ENCODE results near the gene PRRT1. TPM values are rescaled to one million over a fixed set of nuclear protein-coding genes. Genes with fewer than 3 reads are reported as not detected.

Gene PRRT1
- total RNA-seq, 2 experiments from 2014 or later: 0.43 to 0.79 TPM

DNA sequence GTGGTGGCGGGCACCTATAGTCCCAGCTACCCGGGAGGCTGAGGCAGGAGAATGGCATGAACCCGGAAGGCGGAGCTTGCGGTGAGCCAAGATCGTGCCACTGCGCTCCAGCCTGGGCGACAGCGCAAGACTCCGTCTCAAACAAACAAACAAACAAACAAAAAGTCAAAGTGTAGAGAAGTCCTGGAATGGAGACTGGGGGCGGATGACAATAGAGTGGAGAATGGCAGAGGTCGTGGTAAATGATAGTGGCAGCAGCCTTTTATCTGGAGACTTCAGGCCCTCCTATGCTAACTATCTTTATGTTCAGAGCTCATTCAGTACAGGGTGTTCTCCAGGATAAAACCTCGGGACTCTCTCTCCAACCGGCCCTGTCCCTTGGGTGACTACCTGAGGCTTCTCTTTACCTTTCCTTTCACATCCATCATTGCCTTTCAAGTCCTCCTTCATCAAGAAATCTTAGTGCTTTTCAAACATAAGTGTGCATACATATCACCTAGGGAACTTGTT is 20.2 kb downstream of the PRRT1 start:
- intact Hi-C loops (cut with DNase I, micrococcal nuclease): loop anchor here in 1 of 2 experiments (2.0 kb wide), 1 partner anchor 713 kb away; the partner anchor contains the start of gene PSMB8
- no peak for ATAC-seq
- Mint-ChIP-seq H3K27me3 (no peaks in the 10 kb centered on the region), H3K4me3 (no peak overlapping the region), H3K36me3 (ENCODE audit: low read depth) (peaks cover 3% of the 10 kb centered on the region), H3K27ac (no peak overlapping the region), H3K4me1 (peaks cover 28% of the 10 kb centered on the region), H3K9me3 (ENCODE audit: low read depth) (no peaks in the 10 kb centered on the region)
- POLR2A ChIA-PET: no interaction called here
- DNase-seq: no peak
- CTCF ChIA-PET: interaction anchor here (0.8 to 2.0 kb wide), 6 partner anchors 9 to 64 kb away, joined by 3 to 6 read pairs (median 4); partner anchors contain the start of gene PRRT1

DNA sequence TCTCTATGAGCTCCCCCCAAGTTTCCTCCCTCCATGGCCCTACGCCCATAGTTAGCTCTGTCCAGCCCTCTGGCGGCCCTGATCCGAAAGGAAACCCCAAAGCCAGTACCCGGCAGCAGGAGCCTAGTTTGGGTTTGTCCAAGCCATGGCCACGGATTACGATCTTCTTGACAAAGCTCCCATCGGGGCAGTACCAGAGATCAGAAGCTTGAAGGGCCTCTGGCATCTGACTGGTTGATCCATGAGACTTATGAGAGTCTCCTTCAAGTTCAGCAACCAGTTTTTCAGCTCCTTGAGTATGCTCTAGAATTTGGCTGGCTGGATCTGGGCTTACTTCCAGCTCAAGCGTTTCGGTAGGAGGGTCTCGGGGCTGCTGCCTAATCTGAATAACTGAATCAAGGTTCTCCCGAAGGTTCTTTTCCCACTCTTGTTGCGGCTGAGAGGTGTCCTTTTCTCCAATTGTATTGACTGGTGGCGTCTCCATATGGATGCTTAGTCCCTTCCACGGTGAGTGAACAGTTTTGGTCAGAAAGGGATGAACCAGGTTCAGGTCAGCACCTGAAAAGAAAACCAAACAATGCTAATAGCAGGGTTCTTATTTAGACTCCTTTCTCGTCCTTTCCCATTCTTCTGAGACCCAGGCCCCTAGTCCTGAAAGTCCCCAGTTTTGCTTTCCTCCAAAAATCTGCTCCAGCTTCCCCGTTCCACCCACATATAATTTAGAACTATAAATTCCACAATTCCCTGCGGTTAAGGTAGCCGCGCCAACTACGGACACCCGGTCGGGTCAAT is 22.2 kb downstream of the PRRT1 start:
- Mint-ChIP-seq H3K36me3 (ENCODE audit: low read depth) (peaks cover 12% of the 10 kb centered on the region), H3K27me3 (no peaks in the 10 kb centered on the region), H3K27ac (peak overlapping the region; percentile 97), H3K4me1 (peaks cover 36% of the 10 kb centered on the region), H3K4me3 (peak overlapping the region; percentile 99), H3K9me3 (ENCODE audit: low read depth) (no peaks in the 10 kb centered on the region)
- POLR2A ChIA-PET: interaction anchor here (2.2 kb wide), 1 partner anchor 48 kb away, joined by 4 read pairs; no protein-coding TSS in a partner anchor
- ATAC-seq (no peak), DNase-seq (no peak)
- CTCF ChIA-PET: interaction anchor here (0.6 to 4.2 kb wide), 9 partner anchors 12 to 82 kb away, joined by 3 to 36 read pairs (median 4); partner anchors contain the start of gene GPSM3
- intact Hi-C loops (cut with DNase I, micrococcal nuclease): loop anchor here (1.0 to 10.0 kb wide), 10 partner anchors 19 to 715 kb away; partner anchors contain the start of genes PPT2 (in 2 of the 2), ATP6V1G2 (in 1 of the 2), DDX39B (in 1 of the 2) and DXO (in 1 of the 2)

- intact Hi-C loops (cut with DNase I, micrococcal nuclease): loop anchor here (1.0 to 10.0 kb wide), 5 partner anchors 49 to 724 kb away; partner anchors contain the start of genes ATP6V1G2 (in 1 of the 2), DDX39B (in 1 of the 2), EHMT2 (in 1 of the 2) and NFKBIL1 (in 1 of the 2)
Observed at GRCh38 chr6:32128751-32129296, 22.9 kb downstream of the PRRT1 start.

GRCh38 chr6:32127717-32128592 is 23.8 kb downstream of the PRRT1 start, which contains the start of gene ATF6B:
TSS of gene ATF6B (minus strand) at chr6:32128246. CDS start at chr6:32128207, 39 bp downstream.
- CTCF ChIA-PET: interaction anchor here (0.6 to 4.2 kb wide), 6 partner anchors 8 to 1946 kb away, joined by 3 to 36 read pairs (median 4); no protein-coding TSS in a partner anchor
- DNase-seq (peak; percentile 99), ATAC-seq (peak; percentile 91)
- peaks cover 39% of the 10 kb centered on the region for H3K4me1 Mint-ChIP-seq
- intact Hi-C loops (cut with DNase I, micrococcal nuclease): loop anchor here (1.0 to 10.0 kb wide), 5 partner anchors 50 to 725 kb away; partner anchors contain the start of genes ATP6V1G2 (in 1 of the 2), DDX39B (in 1 of the 2), EHMT2 (in 1 of the 2) and NFKBIL1 (in 1 of the 2)
- peaks cover 18% of the 10 kb centered on the region for H3K36me3 Mint-ChIP-seq (ENCODE audit: low read depth)
- peak within 1 kb of the TSS; percentile 99 for H3K4me3 Mint-ChIP-seq
- H3K27me3 Mint-ChIP-seq: no peaks in the 10 kb centered on the region
- H3K27ac Mint-ChIP-seq: peak within 1 kb of the TSS; percentile 98
- POLR2A ChIA-PET: interaction anchor here (0.6 to 2.2 kb wide), 11 partner anchors 9 to 844 kb away, joined by 3 to 8 read pairs (median 3); partner anchors contain the start of gene EHMT2
- H3K9me3 Mint-ChIP-seq (ENCODE audit: low read depth): no peaks in the 10 kb centered on the region

More at GRCh38 chr6:32128751-32129296, 22.9 kb downstream of the PRRT1 start:
- H3K4me3 Mint-ChIP-seq: peak overlapping the region; percentile 99
- H3K27me3 Mint-ChIP-seq: no peaks in the 10 kb centered on the region
- CTCF ChIA-PET: interaction anchor here (0.6 to 4.2 kb wide), 7 partner anchors 11 to 81 kb away, joined by 3 to 36 read pairs (median 4); partner anchors contain the start of gene GPSM3
- peaks cover 16% of the 10 kb centered on the region for H3K36me3 Mint-ChIP-seq (ENCODE audit: low read depth)
- DNase-seq: no peak
- POLR2A ChIA-PET: interaction anchor here (0.7 to 2.2 kb wide), 5 partner anchors 20 to 294 kb away, joined by 3 to 8 read pairs (median 4); partner anchors contain the start of gene EHMT2
- ATAC-seq: no peak
- H3K9me3 Mint-ChIP-seq (ENCODE audit: low read depth): no peaks in the 10 kb centered on the region
- H3K4me1 Mint-ChIP-seq: peaks cover 39% of the 10 kb centered on the region
- peak overlapping the region; percentile 98 for H3K27ac Mint-ChIP-seq

- H3K27me3 Mint-ChIP-seq: no peaks in the 10 kb centered on the region
- ChIA-PET CTCF (interaction anchor here (1.2 to 4.2 kb wide), 2 partner anchors 10 to 21 kb away, joined by 3 to 36 read pairs; no protein-coding TSS in a partner anchor), POLR2A (interaction anchor here (0.7 to 2.2 kb wide), 7 partner anchors 8 to 844 kb away, joined by 3 to 4 read pairs (median 3); no protein-coding TSS in a partner anchor)
- H3K4me1 Mint-ChIP-seq: peaks cover 39% of the 10 kb centered on the region
- peaks cover 18% of the 10 kb centered on the region for H3K36me3 Mint-ChIP-seq (ENCODE audit: low read depth)
- H3K9me3 Mint-ChIP-seq (ENCODE audit: low read depth): no peaks in the 10 kb centered on the region
- DNase-seq (no peak), ATAC-seq (no peak)
- intact Hi-C loops (cut with DNase I, micrococcal nuclease): loop anchor here in 1 of 2 experiments (5.0 to 10.0 kb wide), 2 partner anchors 583 to 710 kb away; partner anchors contain the start of genes ATP6V1G2, DDX39B, NFKBIL1 and TAP2
- H3K4me3 Mint-ChIP-seq: peak overlapping the region; percentile 99
- peak overlapping the region; percentile 98 for H3K27ac Mint-ChIP-seq
Observed at GRCh38 chr6:32127409-32127716, 24.4 kb downstream of the PRRT1 start.

GRCh38 chr6:32126880-32127279 is 24.9 kb downstream of the PRRT1 start:
- H3K4me1 Mint-ChIP-seq: peaks cover 39% of the 10 kb centered on the region

DNA sequence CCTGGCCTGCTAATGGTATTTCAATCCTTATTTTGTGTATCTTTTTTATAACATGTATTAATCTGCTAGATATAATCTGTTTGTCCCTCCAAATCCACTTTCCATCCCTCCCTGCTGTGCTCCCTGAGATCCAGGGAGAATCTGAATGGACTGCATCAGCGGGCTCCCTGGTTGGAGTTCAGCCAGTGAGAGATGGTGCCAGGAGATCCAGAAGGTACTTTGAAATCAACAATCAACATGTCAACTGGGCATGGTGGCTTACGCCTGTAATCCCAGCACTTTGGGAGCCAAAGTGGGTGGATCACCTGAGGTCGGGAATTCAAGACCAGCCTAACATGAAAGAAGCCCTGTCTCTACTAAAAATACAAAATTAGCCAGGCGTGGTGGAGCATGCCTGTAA is 28.1 kb downstream of the PRRT1 start:
- H3K36me3 Mint-ChIP-seq (ENCODE audit: low read depth): peaks cover 42% of the 10 kb centered on the region
- no peaks in the 10 kb centered on the region for H3K9me3 Mint-ChIP-seq (ENCODE audit: low read depth)
- no peaks in the 10 kb centered on the region for H3K27me3 Mint-ChIP-seq
- intact Hi-C loops (cut with DNase I, micrococcal nuclease): loop anchor here in 1 of 2 experiments (10.0 kb wide), 1 partner anchor 579 kb away; the partner anchor contains the start of genes ATP6V1G2, DDX39B and NFKBIL1
- DNase-seq (no peak), ATAC-seq (no peak)
- no peak overlapping the region for H3K4me3 Mint-ChIP-seq
- H3K27ac Mint-ChIP-seq: no peak overlapping the region
- CTCF ChIA-PET: no interaction called here
- H3K4me1 Mint-ChIP-seq: peaks cover 34% of the 10 kb centered on the region
- POLR2A ChIA-PET: no interaction called here

More at GRCh38 chr6:32126880-32127279, 24.9 kb downstream of the PRRT1 start:
- peak overlapping the region; percentile 99 for H3K4me3 Mint-ChIP-seq
- ATAC-seq: no peak
- CTCF ChIA-PET: interaction anchor here (0.6 to 4.2 kb wide), 3 partner anchors 9 to 45 kb away, joined by 3 to 36 read pairs (median 3); no protein-coding TSS in a partner anchor
- intact Hi-C loops (cut with DNase I, micrococcal nuclease): loop anchor here in 1 of 2 experiments (5.0 to 10.0 kb wide), 2 partner anchors 582 to 710 kb away; partner anchors contain the start of genes ATP6V1G2, DDX39B, NFKBIL1 and TAP2
- POLR2A ChIA-PET: interaction anchor here (1.5 kb wide), 1 partner anchor 64 kb away, joined by 4 read pairs; no protein-coding TSS in a partner anchor
- H3K36me3 Mint-ChIP-seq (ENCODE audit: low read depth): peaks cover 21% of the 10 kb centered on the region
- H3K27me3 Mint-ChIP-seq: no peaks in the 10 kb centered on the region
- peak; percentile 33 for DNase-seq
- H3K9me3 Mint-ChIP-seq (ENCODE audit: low read depth): no peaks in the 10 kb centered on the region
- peak overlapping the region; percentile 98 for H3K27ac Mint-ChIP-seq

DNA sequence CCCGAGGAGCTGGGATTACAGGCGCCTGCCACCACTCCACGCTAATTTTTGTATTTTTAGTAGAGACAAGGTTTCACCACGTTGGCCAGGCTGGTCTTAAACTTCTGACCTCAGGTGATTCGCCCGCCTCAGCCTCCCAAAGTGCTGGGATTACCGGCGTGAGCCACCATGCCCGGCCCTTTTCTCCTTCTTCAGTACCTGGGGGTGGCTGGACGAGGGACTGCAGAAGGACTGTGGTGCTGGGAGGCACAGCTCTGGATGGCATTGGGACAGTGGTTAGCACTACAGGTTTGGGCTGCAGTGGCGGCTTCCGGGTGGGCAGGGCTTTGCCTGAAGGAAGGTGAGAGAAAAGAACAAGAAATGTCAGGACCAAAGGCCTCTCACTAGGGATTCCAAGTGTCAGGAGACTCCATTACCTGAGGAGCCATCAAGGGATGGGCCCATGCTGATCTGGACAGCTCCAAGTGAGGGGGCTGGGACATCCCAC is 31.1 kb downstream of the PRRT1 start:
- Mint-ChIP-seq H3K27me3 (no peaks in the 10 kb centered on the region), H3K27ac (no peak overlapping the region), H3K4me3 (no peak overlapping the region), H3K4me1 (peaks cover 12% of the 10 kb centered on the region), H3K36me3 (ENCODE audit: low read depth) (peaks cover 41% of the 10 kb centered on the region), H3K9me3 (ENCODE audit: low read depth) (no peaks in the 10 kb centered on the region)
- DNase-seq (no peak), ATAC-seq (no peak)
- ChIA-PET POLR2A (no interaction called here), CTCF (no interaction called here)
- intact Hi-C loops (cut with DNase I, micrococcal nuclease): loop anchor here in 1 of 2 experiments (10.0 kb wide), 1 partner anchor 576 kb away; the partner anchor contains the start of genes ATP6V1G2, DDX39B and NFKBIL1

DNA sequence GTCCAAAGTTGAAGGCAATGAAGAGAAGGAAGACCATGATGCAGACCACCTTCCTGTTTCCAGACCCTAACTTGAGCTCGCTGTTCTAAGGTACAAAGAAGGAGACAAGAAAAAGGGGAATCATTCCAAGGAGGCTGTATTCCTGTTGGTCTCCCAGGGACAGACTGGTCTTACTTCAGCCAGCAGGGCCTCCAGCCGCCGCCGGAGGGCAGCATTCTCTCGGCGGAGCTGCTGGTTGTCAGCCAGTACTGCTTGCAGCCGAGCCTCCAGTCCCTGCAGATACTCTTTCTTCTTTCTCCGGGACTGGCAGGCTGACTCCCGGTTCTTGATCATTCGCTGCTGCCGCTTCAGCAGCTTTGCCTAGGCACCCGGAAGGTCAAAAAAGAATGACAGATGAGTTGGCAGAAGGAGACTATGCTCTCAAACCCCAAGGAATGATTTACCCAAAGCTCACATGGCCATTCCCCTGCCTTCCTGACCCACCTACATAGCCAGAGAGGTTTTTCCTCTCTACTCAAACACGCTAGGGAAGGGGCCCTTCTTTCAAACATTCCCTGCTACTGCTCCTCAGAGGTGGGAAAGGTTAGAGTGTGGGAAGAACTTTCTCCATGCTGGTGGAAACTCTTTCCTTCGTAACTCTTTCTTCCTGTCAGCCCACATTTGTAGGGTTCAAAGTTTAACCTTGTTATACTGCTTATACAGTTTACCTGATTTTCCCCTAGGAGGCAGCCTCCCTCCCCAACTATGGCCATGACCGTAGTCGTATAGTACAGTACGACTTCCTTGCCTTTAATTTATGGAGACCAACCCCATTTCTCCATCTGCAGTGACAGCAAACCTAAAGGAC is 32.7 kb downstream of the PRRT1 start:
- H3K4me1 Mint-ChIP-seq: peaks cover 14% of the 10 kb centered on the region
- peak; percentile 88 for ATAC-seq
- H3K27me3 Mint-ChIP-seq: no peaks in the 10 kb centered on the region
- CTCF ChIA-PET: interaction anchor here (0.6 to 3.4 kb wide), 22 partner anchors 10 to 181 kb away, joined by 3 to 36 read pairs (median 4); partner anchors contain the start of genes ATF6B, FKBPL, PRRT1 and TNXB
- POLR2A ChIA-PET: interaction anchor here (0.8 kb wide), 1 partner anchor 9 kb away, joined by 3 read pairs; the partner anchor contains the start of gene ATF6B
- H3K9me3 Mint-ChIP-seq (ENCODE audit: low read depth): no peaks in the 10 kb centered on the region
- intact Hi-C loops (cut with DNase I, micrococcal nuclease): loop anchor here (1.0 to 5.0 kb wide), 2 partner anchors 35 to 128 kb away; partner anchors contain the start of gene PPT2 (in 2 of the 2)
- no peak overlapping the region for H3K27ac Mint-ChIP-seq
- peaks cover 39% of the 10 kb centered on the region for H3K36me3 Mint-ChIP-seq (ENCODE audit: low read depth)
- no peak overlapping the region for H3K4me3 Mint-ChIP-seq
- peak; percentile 86 for DNase-seq
